Right atrium auricular region (tissue), 2 donors: Measurements from ENCODE around the gene TNFRSF25. TPM values are rescaled to one million over a fixed set of nuclear protein-coding genes. Genes with fewer than 3 reads are reported as not detected.
A peak's percentile ranks its signal among the peaks of the same experiment; 100 is the strongest.
"Not testable (repeated sequence)": the region's sequence is repeated elsewhere in the genome, so short reads cannot be mapped to it uniquely, and the experiment has no call there.

Experiments
- DNase-seq: peaks from one replicate; pipeline ENCODE4 v3.0.0-alpha.2; 2019; ENCODE audit warnings: low spot score
- H3K27ac ChIP-seq, 2 donors: fragments of 200-600 bp; sonication (generic); 1 replicate in 1 of 2; 2 replicates in 1 of 2; pipeline ENCODE4 v1.5.1; 2016 to 2019
- H3K27me3 ChIP-seq, 2 donors: fragments of 200-600 bp; sonication (generic); one replicate each; pipeline versions ENCODE4 v1.5.1 to v1.6.0; 2017 to 2019
- H3K36me3 ChIP-seq: fragments of 200-600 bp; sonication (generic); one replicate; pipeline ENCODE4 v1.5.1; 2016
- H3K4me1 ChIP-seq, 2 donors: fragments of 200-600 bp; sonication (generic); one replicate each; pipeline versions ENCODE4 v1.5.1 to v1.6.0; 2017 to 2019
- H3K4me3 ChIP-seq, 2 donors: fragments of 200-600 bp; sonication (generic); 1 replicate in 1 of 2; 2 replicates in 1 of 2; pipeline ENCODE4 v1.5.1; 2017 to 2019; ENCODE audit warnings: mild to moderate bottlenecking in 1 of 2, moderate library complexity in 1 of 2
- H3K9me3 ChIP-seq, 2 donors: fragments of 200-600 bp; sonication (generic); one replicate each; pipeline ENCODE4 v1.5.1; 2019
- CTCF ChIP-seq, 2 donors: fragments of 200-600 bp; sonication (generic); IDR thresholded peaks; one replicate each; pipeline ENCODE4 v1.5.1; 2019; ENCODE audit warnings: antibody characterized with exemption in 2 of 2
- total RNA-seq, 2 donors: library from RNA; depleted of rRNA; stranded (reverse); fragments of >200 nt; gene quantifications; one replicate each; pipeline ENCODE4 v1.1.0, GENCODE V29; 2016

The TNFRSF25 gene
- total RNA-seq, 2 donors from 2014 or later = 4.4 to 7.4 TPM

- no peaks in the 10 kb centered on the region for H3K36me3 ChIP-seq
- H3K27ac ChIP-seq = peak overlapping the region; percentile 71 to 78
- H3K4me3 ChIP-seq = peak overlapping the region; percentile 56 to 71
- DNase-seq = no peak
- no peak for TF ChIP-seq CTCF (IDR thresholded peaks at IDR 0.05)
- peaks cover 0 to 78% of the 10 kb centered on the region in 2 donors for H3K4me1 ChIP-seq
- H3K9me3 ChIP-seq = no peaks in the 10 kb centered on the region
- no peaks in the 10 kb centered on the region for H3K27me3 ChIP-seq
These were observed 30.9 kb upstream of the TNFRSF25 start for GRCh38 chr1:6496890-6497214.

- peaks cover 0 to 78% of the 10 kb centered on the region in 2 donors for H3K4me1 ChIP-seq
- H3K9me3 ChIP-seq = no peaks in the 10 kb centered on the region
- H3K36me3 ChIP-seq = no peaks in the 10 kb centered on the region
- H3K27me3 ChIP-seq = no peaks in the 10 kb centered on the region
- H3K27ac ChIP-seq = peak overlapping the region; percentile 71 to 78
- H3K4me3 ChIP-seq = peak overlapping the region; percentile 56 to 71
- no peak for TF ChIP-seq CTCF (IDR thresholded peaks at IDR 0.05)
- no peak for DNase-seq
These were observed 30.4 kb upstream of the TNFRSF25 start for GRCh38 chr1:6496365-6496721.

- Histone ChIP-seq H3K36me3 (no peaks in the 10 kb centered on the region), H3K4me1 (peaks cover 0 to 78% of the 10 kb centered on the region in 2 donors), H3K27ac (peak overlapping the region; percentile 71 to 78), H3K4me3 (peak overlapping the region in 1 of 2 donors; percentile 71), H3K27me3 (no peaks in the 10 kb centered on the region), H3K9me3 (no peaks in the 10 kb centered on the region)
- no peak for DNase-seq
- no peak for TF ChIP-seq CTCF (IDR thresholded peaks at IDR 0.05)
These were observed 29.8 kb upstream of the TNFRSF25 start for GRCh38 chr1:6495540-6496364.

GRCh38 chr1:6495041-6495441 is 29.1 kb upstream of the TNFRSF25 start:
- H3K27me3 ChIP-seq = no peaks in the 10 kb centered on the region
- no peak for DNase-seq
- no peaks in the 10 kb centered on the region for H3K36me3 ChIP-seq
- peaks cover 0 to 78% of the 10 kb centered on the region in 2 donors for H3K4me1 ChIP-seq
- H3K27ac ChIP-seq = peak overlapping the region in 1 of 2 donors; percentile 16
- H3K4me3 ChIP-seq = no peak overlapping the region
- H3K9me3 ChIP-seq = no peaks in the 10 kb centered on the region
- no peak for TF ChIP-seq CTCF (IDR thresholded peaks at IDR 0.05)

GRCh38 chr1:6494627-6495026 is 28.7 kb upstream of the TNFRSF25 start:
- Histone ChIP-seq H3K27me3 (no peaks in the 10 kb centered on the region), H3K27ac (peak overlapping the region in 1 of 2 donors; percentile 16), H3K4me3 (no peak overlapping the region), H3K9me3 (no peaks in the 10 kb centered on the region), H3K4me1 (peaks cover 0 to 79% of the 10 kb centered on the region in 2 donors), H3K36me3 (no peaks in the 10 kb centered on the region)
- TF ChIP-seq CTCF (IDR thresholded peaks at IDR 0.05) = no peak
- no peak for DNase-seq

- not testable (repeated sequence) for DNase-seq, H3K27me3 ChIP-seq, H3K9me3 ChIP-seq, H3K4me3 ChIP-seq, H3K27ac ChIP-seq, H3K36me3 ChIP-seq
- H3K4me1 ChIP-seq = peaks cover 0 to 79% of the 10 kb centered on the region in 2 donors
These were observed 27.9 kb upstream of the TNFRSF25 start for GRCh38 chr1:6493834-6494223.
